HG03442 (cell line): ENCODE measurements around the gene KMT2E.
A peak's percentile ranks its signal among the peaks of the same experiment; 100 is the strongest.
"Not testable (repeated sequence)": the region's sequence is repeated elsewhere in the genome, so short reads cannot be mapped to it uniquely, and the experiment has no call there.

Source experiments
- ATAC-seq: cut with Tn5 transposase; IDR thresholded peaks from one replicate; pipeline ENCODE4 v1.9.1; 2021; ENCODE audit warnings: mild to moderate bottlenecking, moderate library complexity; ENCODE audit not compliant: unreplicated experiment

Gene KMT2E

GRCh38 chr7:104983076-104983577, 30.9 kb upstream of the KMT2E start:
- no peak for ATAC-seq

GRCh38 chr7:104983578-104984539, 30.1 kb upstream of the KMT2E start:
- ATAC-seq = peak; percentile 88

GRCh38 chr7:104984585-104985258, 29.3 kb upstream of the KMT2E start:
- ATAC-seq = no peak

- no peak for ATAC-seq
These were observed 28.8 kb upstream of the KMT2E start for GRCh38 chr7:104985259-104985617.

- ATAC-seq = no peak
These were observed 27.3 kb upstream of the KMT2E start for GRCh38 chr7:104986628-104987259.

- not testable (repeated sequence) for ATAC-seq
These were observed 26.6 kb upstream of the KMT2E start for GRCh38 chr7:104987403-104987802.

GRCh38 chr7:104990983-104991382, 23.0 kb upstream of the KMT2E start:
- ATAC-seq = no peak

GRCh38 chr7:104992306-104992705, 21.7 kb upstream of the KMT2E start:
- ATAC-seq = no peak

- no peak for ATAC-seq
These were observed 20.7 kb upstream of the KMT2E start for GRCh38 chr7:104993217-104993862.

GRCh38 chr7:104998040-104998752, 15.8 kb upstream of the KMT2E start:
- ATAC-seq = no peak

GRCh38 chr7:105000200-105000599, 13.8 kb upstream of the KMT2E start:
- ATAC-seq = no peak

- no peak for ATAC-seq
These were observed 13.1 kb upstream of the KMT2E start for GRCh38 chr7:105000927-105001336.

GRCh38 chr7:105001652-105002184, 12.3 kb upstream of the KMT2E start:
- no peak for ATAC-seq

GRCh38 chr7:105003275-105003674, 10.7 kb upstream of the KMT2E start:
- peak; percentile 62 for ATAC-seq

GRCh38 chr7:105003872-105004510, 10.0 kb upstream of the KMT2E start:
- ATAC-seq = no peak

- ATAC-seq = not testable (repeated sequence)
These were observed 9.0 kb upstream of the KMT2E start for GRCh38 chr7:105005006-105005405.

GRCh38 chr7:105005486-105005885, 8.5 kb upstream of the KMT2E start:
- ATAC-seq = not testable (repeated sequence)

- no peak for ATAC-seq
These were observed 7.5 kb upstream of the KMT2E start for GRCh38 chr7:105006367-105007136.

GRCh38 chr7:105007298-105007697, 6.7 kb upstream of the KMT2E start:
- ATAC-seq = no peak
